Endometrial microvascular endothelial cells (primary cell): ENCODE results near the gene VPS13A. TPM values are rescaled to one million over a fixed set of nuclear protein-coding genes. Genes with fewer than 3 reads are reported as not detected.

ENCODE experiments used
- total RNA-seq: library from RNA; depleted of rRNA; stranded (reverse); fragments of >200 nt; gene quantifications from one replicate; pipeline ENCODE4 v1.2.3, GENCODE V29; 2015; ENCODE audit errors: inconsistent ontology term

Gene VPS13A
- total RNA-seq, 1 donor from 2014 or later = 11.3 TPM

Other genes with a start within 250 kb of the VPS13A start
- not detected for gene FOXB2, start 157.9 kb upstream of the VPS13A start, total RNA-seq